ENCODE data around the gene NUP98.

DNA sequence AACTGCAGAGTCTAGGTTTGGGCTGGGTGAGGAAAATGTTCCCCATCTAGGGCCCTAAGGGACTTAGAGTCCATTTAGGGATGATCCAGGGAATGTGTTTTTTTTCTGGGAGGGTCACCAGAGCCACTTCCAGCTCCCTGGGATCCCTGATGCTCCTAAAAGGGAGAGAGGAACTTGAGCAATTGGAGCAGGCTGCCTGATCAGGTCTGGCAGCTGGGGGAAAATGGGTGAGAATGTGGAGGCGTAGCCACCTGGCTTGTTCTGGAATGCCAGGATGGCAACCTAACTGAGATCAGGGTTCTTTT, 12.2 kb upstream of the NUP98 start:
- TF ChIP-seq, protein P1, sequence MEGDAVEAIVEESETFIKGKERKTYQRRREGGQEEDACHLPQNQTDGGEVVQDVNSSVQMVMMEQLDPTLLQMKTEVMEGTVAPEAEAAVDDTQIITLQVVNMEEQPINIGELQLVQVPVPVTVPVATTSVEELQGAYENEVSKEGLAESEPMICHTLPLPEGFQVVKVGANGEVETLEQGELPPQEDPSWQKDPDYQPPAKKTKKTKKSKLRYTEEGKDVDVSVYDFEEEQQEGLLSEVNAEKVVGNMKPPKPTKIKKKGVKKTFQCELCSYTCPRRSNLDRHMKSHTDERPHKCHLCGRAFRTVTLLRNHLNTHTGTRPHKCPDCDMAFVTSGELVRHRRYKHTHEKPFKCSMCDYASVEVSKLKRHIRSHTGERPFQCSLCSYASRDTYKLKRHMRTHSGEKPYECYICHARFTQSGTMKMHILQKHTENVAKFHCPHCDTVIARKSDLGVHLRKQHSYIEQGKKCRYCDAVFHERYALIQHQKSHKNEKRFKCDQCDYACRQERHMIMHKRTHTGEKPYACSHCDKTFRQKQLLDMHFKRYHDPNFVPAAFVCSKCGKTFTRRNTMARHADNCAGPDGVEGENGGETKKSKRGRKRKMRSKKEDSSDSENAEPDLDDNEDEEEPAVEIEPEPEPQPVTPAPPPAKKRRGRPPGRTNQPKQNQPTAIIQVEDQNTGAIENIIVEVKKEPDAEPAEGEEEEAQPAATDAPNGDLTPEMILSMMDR (conservative IDR thresholded peaks at IDR 0.05; ENCODE audit: low read depth, low read length), result no peak
- no peak for TF ChIP-seq EZH2phosphoT487 (IDR thresholded peaks at IDR 0.05; ENCODE audit: borderline replicate concordance, low read length)
